ENCODE measurements around the gene HOXB6. TPM values are rescaled to one million over a fixed set of nuclear protein-coding genes. Genes with fewer than 3 reads are reported as not detected.

HOXB6 gene
- total RNA-seq, 4 donors from 2014 or later: 0.27 to 4.6 (median 0.45) TPM

DNA sequence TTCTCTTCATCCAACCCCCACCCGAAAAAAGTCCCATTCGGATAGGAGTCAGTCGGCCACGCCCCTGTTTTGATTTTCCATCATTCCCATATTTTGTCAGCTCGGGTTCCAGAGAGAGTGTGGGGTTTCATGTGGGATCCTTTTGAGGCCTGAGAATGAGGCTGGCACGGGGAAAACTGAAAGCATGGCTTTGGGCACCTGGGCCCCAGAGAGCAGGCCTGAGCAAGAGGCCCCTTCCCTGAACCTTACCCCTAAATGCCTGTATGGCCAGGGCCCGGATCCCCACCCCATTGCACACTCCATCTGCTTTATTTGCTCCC is 22.1 kb downstream of the HOXB6 start:
- DNase-seq (ENCODE audit: low spot score in 2 of 2): no peak
- TF ChIP-seq POLR2A (IDR thresholded peaks at IDR 0.05): no peak
- TF ChIP-seq, protein P1, sequence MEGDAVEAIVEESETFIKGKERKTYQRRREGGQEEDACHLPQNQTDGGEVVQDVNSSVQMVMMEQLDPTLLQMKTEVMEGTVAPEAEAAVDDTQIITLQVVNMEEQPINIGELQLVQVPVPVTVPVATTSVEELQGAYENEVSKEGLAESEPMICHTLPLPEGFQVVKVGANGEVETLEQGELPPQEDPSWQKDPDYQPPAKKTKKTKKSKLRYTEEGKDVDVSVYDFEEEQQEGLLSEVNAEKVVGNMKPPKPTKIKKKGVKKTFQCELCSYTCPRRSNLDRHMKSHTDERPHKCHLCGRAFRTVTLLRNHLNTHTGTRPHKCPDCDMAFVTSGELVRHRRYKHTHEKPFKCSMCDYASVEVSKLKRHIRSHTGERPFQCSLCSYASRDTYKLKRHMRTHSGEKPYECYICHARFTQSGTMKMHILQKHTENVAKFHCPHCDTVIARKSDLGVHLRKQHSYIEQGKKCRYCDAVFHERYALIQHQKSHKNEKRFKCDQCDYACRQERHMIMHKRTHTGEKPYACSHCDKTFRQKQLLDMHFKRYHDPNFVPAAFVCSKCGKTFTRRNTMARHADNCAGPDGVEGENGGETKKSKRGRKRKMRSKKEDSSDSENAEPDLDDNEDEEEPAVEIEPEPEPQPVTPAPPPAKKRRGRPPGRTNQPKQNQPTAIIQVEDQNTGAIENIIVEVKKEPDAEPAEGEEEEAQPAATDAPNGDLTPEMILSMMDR (IDR thresholded peaks at IDR 0.05): no peak
- no peak overlapping the region for H3K4me3 ChIP-seq (ENCODE audit: low read depth, poor library complexity, severe bottlenecking)
- intact Hi-C loops (cut with DNase I; ENCODE audit: low total_unique reads): no loop called here
- 51 to 66% methylated on average over 7 of the region's 7 CpGs for WGBS, 2 donors

DNA sequence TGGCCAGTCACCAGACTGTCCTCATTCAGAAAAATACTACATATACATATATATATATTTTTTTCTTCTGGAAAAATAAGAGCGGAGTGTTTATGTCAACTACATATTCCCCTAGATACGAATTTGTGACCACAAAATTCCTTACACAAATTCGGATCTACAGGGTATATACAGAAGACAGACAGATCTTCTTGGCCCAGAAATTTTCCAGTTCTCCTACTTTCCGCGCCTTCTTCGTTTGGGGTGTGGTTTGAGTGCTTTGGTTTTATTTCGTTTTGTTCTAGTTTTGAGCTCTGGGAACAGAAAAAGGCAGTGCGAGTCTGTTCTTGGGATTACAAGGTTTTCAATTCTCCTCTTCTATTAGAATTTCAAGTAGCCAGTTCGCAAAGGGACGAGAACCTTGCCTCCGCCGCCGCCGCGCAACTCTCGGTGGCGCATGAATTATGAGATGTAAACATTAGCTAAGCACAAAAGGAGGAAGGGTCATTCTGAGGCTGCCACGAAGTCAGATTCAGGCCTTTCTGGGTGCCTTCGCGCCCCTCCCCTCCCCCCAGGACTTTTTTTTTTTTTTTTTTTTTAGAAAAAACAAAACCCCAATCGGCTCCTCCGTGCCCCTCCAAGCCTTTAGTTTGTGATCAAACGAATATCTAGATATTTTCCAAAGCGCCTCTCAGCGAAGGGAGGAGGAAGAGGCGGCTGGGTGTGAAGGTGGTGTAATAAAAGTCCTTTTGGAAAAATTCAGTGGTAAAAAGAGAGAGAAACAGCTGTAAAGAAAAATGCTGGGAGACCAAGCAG is 24.8 kb downstream of the HOXB6 start:
- DNase-seq (ENCODE audit: low spot score in 2 of 2): no peak
- intact Hi-C loops (cut with DNase I; ENCODE audit: low total_unique reads): no loop called here
- no peak overlapping the region for H3K4me3 ChIP-seq (ENCODE audit: low read depth, poor library complexity, severe bottlenecking)
- 74 to 78% methylated on average over 26 of the region's 26 CpGs for WGBS, 2 donors
- TF ChIP-seq, protein P1 (IDR thresholded peaks at IDR 0.05): no peak
- TF ChIP-seq POLR2A (IDR thresholded peaks at IDR 0.05): no peak

GRCh38 chr17:48579471-48579759 is 25.4 kb downstream of the HOXB6 start:
- no peak for DNase-seq (ENCODE audit: low spot score in 2 of 2)
- 68 to 73% methylated on average over 7 of the region's 7 CpGs for WGBS, 2 donors
- intact Hi-C loops (cut with DNase I; ENCODE audit: low total_unique reads): no loop called here
- H3K4me3 ChIP-seq (ENCODE audit: low read depth, poor library complexity, severe bottlenecking): no peak overlapping the region
- TF ChIP-seq, protein P1 (IDR thresholded peaks at IDR 0.05): no peak
- no peak for TF ChIP-seq POLR2A (IDR thresholded peaks at IDR 0.05)

GRCh38 chr17:48578616-48579470 is 25.9 kb downstream of the HOXB6 start:
- WGBS, 2 donors: 21 to 27% methylated on average over 41 to 43 of the region's 43 CpGs

DNA sequence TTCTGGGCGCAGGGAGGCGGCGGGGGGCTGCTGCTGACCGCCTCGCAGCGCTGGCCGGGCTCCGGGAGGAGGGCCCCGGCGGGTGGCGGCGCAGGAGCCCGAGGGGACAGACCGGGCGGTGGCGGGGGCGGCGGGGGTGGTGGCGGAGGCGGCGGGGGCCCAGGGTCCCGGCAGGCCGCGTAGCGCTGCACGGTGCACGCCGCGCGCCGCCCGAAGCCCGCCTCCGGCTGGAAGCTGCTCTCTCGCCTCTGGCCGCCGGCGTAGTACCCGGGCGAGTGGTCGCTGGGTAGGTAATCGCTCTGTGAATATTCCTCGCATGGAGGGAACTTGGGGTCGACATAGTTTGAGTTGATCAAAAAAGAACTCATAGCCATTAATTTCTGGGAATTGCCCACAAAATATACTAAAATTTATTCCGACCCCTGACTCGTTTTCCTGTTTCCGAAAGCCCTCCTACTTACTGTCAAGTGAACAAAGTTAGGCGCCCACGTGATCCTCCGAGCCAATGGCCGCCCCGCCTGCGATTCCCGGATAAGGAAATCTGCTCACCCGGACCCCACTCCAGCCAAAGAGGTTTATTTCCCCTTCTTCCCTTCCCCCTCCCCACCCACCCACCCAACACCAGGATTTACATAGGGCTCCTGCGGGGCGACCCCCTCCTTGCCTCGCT is 26.7 kb downstream of the HOXB6 start, which contains the start of gene HOXB4:
Gene HOXB4 (minus strand): TSS at position 405 of the 670 bp plus-strand sequence. CDS start 31 bp downstream, at position 374.
- intact Hi-C loops (cut with DNase I; ENCODE audit: low total_unique reads): no loop called here

More at GRCh38 chr17:48578616-48579470, 25.9 kb downstream of the HOXB6 start:
- peak overlapping the region; percentile 31 for H3K4me3 ChIP-seq (ENCODE audit: low read depth, poor library complexity, severe bottlenecking)
- intact Hi-C loops (cut with DNase I; ENCODE audit: low total_unique reads): no loop called here
- DNase-seq (ENCODE audit: low spot score in 2 of 2): no peak
- TF ChIP-seq, protein P1 (IDR thresholded peaks at IDR 0.05): no peak
- no peak for TF ChIP-seq POLR2A (IDR thresholded peaks at IDR 0.05)

More for the DNA sequence above, 26.7 kb downstream of the HOXB6 start, which contains the start of gene HOXB4:
- peak within 1 kb of the TSS; percentile 31 for H3K4me3 ChIP-seq (ENCODE audit: low read depth, poor library complexity, severe bottlenecking)
- WGBS, 2 donors: 0 to 1% methylated on average over 23 to 31 of the region's 58 CpGs
- TF ChIP-seq POLR2A (IDR thresholded peaks at IDR 0.05): no peak
- TF ChIP-seq, protein P1 (IDR thresholded peaks at IDR 0.05): no peak
- DNase-seq (ENCODE audit: low spot score in 2 of 2): peak; percentile 91 to 98

All from lower leg skin (tissue), 4 donors.